Endothelial cell (in vitro differentiated cells): Measurements from ENCODE around the gene CABP4. TPM values are rescaled to one million over a fixed set of nuclear protein-coding genes. Genes with fewer than 3 reads are reported as not detected.
A peak's percentile ranks its signal among the peaks of the same experiment; 100 is the strongest.
"Not testable (repeated sequence)": the region's sequence is repeated elsewhere in the genome, so short reads cannot be mapped to it uniquely, and the experiment has no call there.

ENCODE experiments used
- DNase-seq: peaks from one replicate; pipeline ENCODE4 v3.0.0; 2021; ENCODE audit warnings: low spot score
- H3K27ac Mint-ChIP-seq: one replicate; pipeline ENCODE4 v1.8.0; 2021; ENCODE audit warnings: mixed read lengths, inconsistent platforms; ENCODE audit not compliant: unreplicated experiment
- H3K27me3 Mint-ChIP-seq: one replicate; pipeline ENCODE4 v1.8.0; 2021; ENCODE audit warnings: mild to moderate bottlenecking, moderate library complexity, mixed read lengths, inconsistent platforms; ENCODE audit not compliant: unreplicated experiment
- H3K36me3 Mint-ChIP-seq: one replicate; pipeline ENCODE4 v1.8.0; 2021; ENCODE audit warnings: mild to moderate bottlenecking, low read depth, mixed read lengths, inconsistent platforms; ENCODE audit not compliant: unreplicated experiment
- H3K4me1 Mint-ChIP-seq: one replicate; pipeline ENCODE4 v1.8.0; 2021; ENCODE audit warnings: mild to moderate bottlenecking, mixed read lengths, inconsistent platforms; ENCODE audit not compliant: unreplicated experiment
- H3K4me3 Mint-ChIP-seq: one replicate; pipeline ENCODE4 v1.8.0; 2021; ENCODE audit warnings: mild to moderate bottlenecking, mixed read lengths, inconsistent platforms; ENCODE audit not compliant: unreplicated experiment
- H3K9me3 Mint-ChIP-seq: one replicate; pipeline ENCODE4 v1.8.0; 2021; ENCODE audit warnings: mixed read lengths, inconsistent platforms; ENCODE audit not compliant: unreplicated experiment
- CTCF ChIP-seq: fragments of 200-600 bp; sonication (generic); IDR thresholded peaks from one replicate; pipeline ENCODE4 v1.5.0; 2021; ENCODE audit warnings: antibody characterized with exemption; ENCODE audit not compliant: unreplicated experiment
- total RNA-seq: library from RNA; stranded (reverse); fragmentation: NEBNext Ultra II Directional; extraction: Animal tissue kit (Norgen Biotek cat#: 25700); gene quantifications from one replicate; pipeline ENCODE4 v1.2.1, GENCODE V29; 2021; ENCODE audit not compliant: unreplicated experiment

The CABP4 gene
- total RNA-seq, 1 donor from 2014 or later, result not detected

DNA sequence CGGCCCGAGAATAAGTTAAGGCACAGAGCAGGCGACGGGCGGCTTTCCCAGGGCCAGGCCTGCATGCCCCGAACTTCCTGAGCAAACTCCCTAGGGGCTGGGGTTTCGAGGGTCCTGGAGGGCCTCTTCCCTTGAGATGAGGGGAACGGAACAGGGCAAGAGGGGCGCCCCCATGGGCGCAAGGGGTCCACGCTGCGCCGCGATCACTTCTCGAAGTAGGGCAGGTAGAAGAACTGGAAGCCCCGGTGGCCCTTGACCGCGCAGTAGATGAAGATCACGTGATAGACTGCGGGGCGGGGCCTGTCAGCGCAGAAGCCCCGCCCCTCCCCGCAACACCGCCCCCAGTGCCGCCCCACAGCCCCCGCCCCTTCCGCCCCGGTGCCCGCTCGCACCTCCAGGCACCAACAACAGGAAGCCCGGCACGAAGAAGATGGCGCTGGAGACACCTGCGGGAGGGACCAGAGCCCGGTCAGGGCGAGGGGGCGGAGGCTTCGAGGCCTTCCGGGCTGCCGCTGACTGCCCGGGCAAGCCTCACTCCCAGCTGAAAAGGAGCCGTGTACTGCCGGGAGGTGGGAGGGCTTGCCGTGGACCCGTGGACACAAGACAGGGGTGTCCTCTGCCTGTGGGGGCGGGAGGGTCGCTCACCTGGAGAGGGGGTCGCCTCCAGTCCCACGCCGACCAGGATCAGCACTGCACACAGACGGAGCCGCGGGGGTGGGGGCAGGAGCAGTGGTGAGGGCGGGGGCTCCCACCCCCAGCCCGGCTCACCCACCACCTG lies 9.4 kb downstream of the CABP4 start:
- H3K27me3 Mint-ChIP-seq, result peaks cover 5% of the 10 kb centered on the region
- TF ChIP-seq CTCF, result no peak

GRCh38 chr11:67465189-67465510 lies 10.0 kb downstream of the CABP4 start:
- Mint-ChIP-seq H3K4me3 (peak overlapping the region; percentile 67), H3K27ac (peak overlapping the region; percentile 81), H3K36me3 (no peaks in the 10 kb centered on the region), H3K9me3 (no peaks in the 10 kb centered on the region), H3K27me3 (peaks cover 5% of the 10 kb centered on the region), H3K4me1 (peaks cover 10% of the 10 kb centered on the region)
- no peak for DNase-seq
- TF ChIP-seq CTCF, result no peak

More for the DNA sequence above, 9.4 kb downstream of the CABP4 start:
- Mint-ChIP-seq H3K4me3 (peak overlapping the region; percentile 67), H3K4me1 (peaks cover 10% of the 10 kb centered on the region), H3K27ac (no peak overlapping the region), H3K36me3 (no peaks in the 10 kb centered on the region), H3K9me3 (no peaks in the 10 kb centered on the region)
- peak; percentile 82 for DNase-seq

DNA sequence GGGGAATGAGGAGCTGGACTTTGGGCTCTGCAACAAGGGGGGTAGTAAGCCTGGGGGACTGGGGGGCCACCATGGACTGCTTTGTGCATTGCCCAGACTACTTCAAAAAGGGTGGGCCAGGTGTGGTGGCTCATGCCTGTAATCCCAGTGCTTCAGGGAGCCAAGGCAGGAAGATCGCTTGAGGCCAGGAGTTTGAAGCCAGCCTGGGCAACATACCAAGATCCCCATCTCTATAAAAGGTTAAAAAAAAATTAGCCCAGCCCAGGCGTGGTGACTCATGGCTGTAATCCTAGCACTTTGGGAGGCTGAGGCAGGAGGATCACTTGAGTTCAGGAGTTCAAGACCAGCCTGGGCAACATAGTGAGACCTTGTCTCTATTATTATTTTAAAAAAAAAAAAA lies 10.4 kb downstream of the CABP4 start:
- H3K9me3 Mint-ChIP-seq, H3K27me3 Mint-ChIP-seq, DNase-seq, H3K36me3 Mint-ChIP-seq: not testable (repeated sequence)
- peaks cover 10% of the 10 kb centered on the region for H3K4me1 Mint-ChIP-seq
- H3K4me3 Mint-ChIP-seq, result peak overlapping the region; percentile 67
- peak overlapping the region; percentile 81 for H3K27ac Mint-ChIP-seq

- no peak overlapping the region for H3K4me3 Mint-ChIP-seq
- peaks cover 10% of the 10 kb centered on the region for H3K4me1 Mint-ChIP-seq
- H3K9me3 Mint-ChIP-seq, result no peaks in the 10 kb centered on the region
These were observed 11.2 kb downstream of the CABP4 start for GRCh38 chr11:67466367-67466766.

GRCh38 chr11:67466962-67467771 lies 12.0 kb downstream of the CABP4 start:
- Mint-ChIP-seq H3K36me3 (no peaks in the 10 kb centered on the region), H3K9me3 (no peaks in the 10 kb centered on the region), H3K4me1 (peaks cover 10% of the 10 kb centered on the region), H3K27ac (no peak overlapping the region), H3K4me3 (peak overlapping the region; percentile 62), H3K27me3 (peaks cover 4% of the 10 kb centered on the region)
- TF ChIP-seq CTCF, result no peak
- DNase-seq, result no peak

More at GRCh38 chr11:67466367-67466766, 11.2 kb downstream of the CABP4 start:
- Mint-ChIP-seq H3K36me3 (no peaks in the 10 kb centered on the region), H3K27me3 (peaks cover 4% of the 10 kb centered on the region), H3K27ac (no peak overlapping the region)
- no peak for TF ChIP-seq CTCF
- DNase-seq, result no peak
